ENCODE measurements around the gene USH2A.

Gene USH2A

DNA sequence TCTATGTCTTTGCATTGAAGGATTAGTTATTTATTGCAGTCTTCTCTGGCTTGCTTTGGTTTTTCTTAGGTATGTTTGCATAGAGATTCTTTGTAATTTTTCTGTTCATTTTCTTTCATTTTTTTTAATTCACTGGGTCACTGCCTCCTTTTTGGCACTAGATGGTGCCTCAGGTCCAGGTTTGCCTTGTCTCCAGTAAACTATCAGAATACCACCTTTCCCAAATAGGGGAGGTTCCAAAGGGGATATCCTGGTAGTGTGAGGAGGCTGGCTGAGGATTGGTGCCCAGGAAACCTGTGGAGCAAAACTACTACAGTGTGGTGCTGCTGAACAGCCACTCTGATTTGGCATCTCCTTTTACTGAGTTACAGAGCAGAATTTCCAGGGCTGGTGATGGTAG is 599.0 kb downstream of the USH2A start:
- in situ Hi-C loops (cut with HindIII; ENCODE audit: low sequenced_read_pairs), result no loop called here

DNA sequence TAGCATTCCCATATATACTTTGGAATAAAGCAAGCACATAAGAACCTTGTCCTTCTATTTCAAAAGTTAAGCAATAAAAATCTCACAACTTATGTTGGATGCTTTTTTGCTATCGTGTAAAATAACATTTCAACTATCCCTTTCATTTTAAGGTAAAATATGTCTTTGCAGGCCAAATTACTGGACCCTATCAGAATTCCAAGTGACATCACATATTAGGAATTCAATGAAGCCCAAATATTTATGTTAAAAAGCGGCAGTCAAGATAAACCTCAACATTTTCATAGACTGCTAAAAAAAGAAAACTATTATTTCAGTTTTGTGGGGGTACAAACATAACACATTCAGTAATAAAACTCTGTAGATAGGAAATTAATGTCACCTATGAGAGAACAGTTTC is 604.1 kb downstream of the USH2A start:
- in situ Hi-C loops (cut with HindIII; ENCODE audit: low sequenced_read_pairs), result no loop called here

DNA sequence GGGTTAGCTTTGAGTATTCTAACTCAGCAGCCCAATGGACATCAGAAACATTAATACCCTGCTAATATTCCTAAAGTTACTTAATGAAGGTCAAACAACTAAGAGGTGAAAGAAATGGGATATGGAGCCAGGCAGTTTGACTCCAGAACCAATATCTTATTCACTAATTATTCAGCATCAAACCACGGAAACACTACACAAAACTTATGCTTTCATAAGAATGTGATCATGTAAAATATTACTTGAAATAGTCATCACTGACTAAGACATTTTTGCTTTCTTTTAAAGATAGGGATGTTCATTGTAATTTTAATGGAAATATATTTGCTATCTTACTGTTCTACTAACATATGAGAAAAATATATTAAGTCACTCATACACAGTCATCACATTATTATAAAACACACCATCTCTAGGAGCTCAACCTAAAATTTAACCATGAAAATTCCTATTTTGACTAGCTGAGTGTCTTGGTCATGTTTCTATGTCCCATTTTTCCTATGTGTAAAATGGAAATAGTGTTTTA is 615.3 kb downstream of the USH2A start:
- in situ Hi-C loops (cut with HindIII; ENCODE audit: low sequenced_read_pairs), result no loop called here

DNA sequence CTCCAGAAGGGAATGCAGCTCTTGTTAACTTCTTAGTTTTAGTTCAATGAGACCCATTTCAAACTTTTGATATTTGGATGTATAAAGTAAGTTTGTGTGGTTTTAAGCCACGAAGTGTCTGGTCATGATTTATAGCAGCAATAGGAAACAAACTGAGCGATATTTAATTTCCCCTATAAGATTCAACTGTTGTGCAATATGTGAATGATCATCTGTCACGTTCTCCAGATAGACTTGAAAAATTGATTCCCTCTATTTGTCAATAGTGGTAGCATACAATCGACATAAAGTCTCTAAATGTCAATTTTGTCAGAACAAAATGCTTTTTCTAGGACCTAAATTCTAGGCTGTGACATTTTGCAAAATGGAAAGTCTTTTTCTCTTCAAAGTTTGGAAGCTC is 616.0 kb downstream of the USH2A start:
- in situ Hi-C loops (cut with HindIII; ENCODE audit: low sequenced_read_pairs), result no loop called here

DNA sequence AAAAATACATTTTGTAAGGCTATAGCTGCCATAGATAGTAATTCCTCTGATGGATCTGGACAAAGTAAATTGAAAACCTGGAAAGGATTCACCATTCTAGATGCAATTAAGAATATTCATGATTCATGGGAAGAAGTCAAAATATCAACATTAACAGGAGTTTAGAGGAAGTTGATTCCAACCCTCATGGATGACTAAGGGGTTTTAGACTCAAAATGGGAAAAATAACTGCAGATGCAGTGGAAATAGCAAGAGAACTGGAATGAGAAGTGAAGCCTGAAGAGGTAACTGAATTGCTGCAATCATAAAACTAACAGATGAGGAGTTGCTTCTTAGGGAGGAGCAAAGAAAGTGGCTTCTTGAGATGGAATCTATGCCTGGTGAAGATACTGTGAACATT is 625.4 kb downstream of the USH2A start:
- in situ Hi-C loops (cut with HindIII; ENCODE audit: low sequenced_read_pairs), result no loop called here

DNA sequence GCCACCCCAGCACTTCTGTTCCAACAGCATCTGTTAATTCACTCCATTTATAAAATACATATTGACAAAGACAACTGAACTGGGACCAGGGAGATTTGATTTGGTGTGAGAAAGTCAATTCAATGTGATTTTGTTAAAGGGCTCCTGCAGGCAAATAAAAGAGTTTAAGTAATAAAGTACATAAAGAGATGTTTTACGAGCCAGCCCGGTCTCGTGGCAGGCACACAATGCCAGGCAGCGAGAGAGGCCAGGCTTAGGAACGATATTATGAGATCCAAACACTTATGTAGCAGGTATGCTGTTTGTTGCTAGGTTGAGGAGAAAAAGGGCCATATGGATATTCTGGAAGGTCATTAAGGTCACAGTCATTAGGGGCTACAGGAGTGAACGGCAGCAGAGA is 629.1 kb downstream of the USH2A start:
- in situ Hi-C loops (cut with HindIII; ENCODE audit: low sequenced_read_pairs), result no loop called here

DNA sequence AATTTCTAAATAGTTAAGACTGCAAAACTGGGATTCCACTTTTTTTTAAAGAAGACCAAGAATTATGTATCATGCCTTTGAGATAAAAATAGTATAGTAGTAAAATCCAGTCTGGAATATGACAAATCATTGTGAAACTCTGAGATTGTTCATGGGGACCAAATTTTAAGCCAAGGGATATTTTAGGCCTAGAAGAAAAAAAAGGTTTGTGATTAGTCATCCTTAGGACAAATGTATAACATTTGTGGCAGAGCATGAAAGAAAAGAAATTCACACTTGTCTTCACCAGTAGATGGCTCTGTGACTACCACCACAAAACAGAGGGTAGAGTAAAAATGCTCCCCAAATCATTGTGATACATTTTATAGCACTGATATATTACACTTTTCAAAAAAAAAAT is 630.1 kb downstream of the USH2A start:
- in situ Hi-C loops (cut with HindIII; ENCODE audit: low sequenced_read_pairs), result no loop called here

DNA sequence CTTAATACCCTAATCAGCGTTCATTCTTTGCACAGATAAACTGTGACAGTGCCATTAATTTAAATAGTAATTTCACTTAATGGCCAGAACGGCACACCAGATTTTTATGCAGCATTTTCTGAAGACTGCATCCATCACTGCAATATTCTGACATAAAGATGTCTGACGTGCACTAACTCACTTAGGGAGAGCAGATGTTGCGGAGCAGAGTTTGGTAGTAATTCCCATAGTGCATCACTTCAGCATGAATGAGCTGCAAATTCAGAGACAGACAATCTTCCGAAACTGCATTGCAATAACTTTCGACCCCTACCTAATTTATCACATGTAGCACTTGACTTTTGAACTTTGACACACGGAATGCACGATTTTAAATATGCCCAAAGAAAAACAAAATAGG is 630.8 kb downstream of the USH2A start:
- in situ Hi-C loops (cut with HindIII; ENCODE audit: low sequenced_read_pairs), result no loop called here

DNA sequence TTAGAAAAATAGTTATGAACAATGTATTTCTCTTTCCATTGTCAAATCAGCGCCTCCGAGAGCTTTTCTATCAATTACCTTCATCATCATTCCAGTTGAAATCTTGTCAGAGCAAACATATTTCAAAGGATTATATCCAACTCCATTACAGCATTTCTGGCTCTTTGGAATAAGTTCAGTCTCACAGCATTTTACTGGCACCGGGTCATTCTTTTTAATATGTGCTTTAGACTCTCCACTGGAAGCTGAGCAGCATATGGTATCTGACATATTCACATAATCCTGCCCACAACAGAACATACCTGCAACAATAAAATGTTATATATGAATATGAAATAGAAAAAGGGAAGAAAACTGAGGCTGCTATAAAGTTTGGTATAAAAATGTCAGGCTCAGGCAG is 633.3 kb downstream of the USH2A start:
- in situ Hi-C loops (cut with HindIII; ENCODE audit: low sequenced_read_pairs), result no loop called here

DNA sequence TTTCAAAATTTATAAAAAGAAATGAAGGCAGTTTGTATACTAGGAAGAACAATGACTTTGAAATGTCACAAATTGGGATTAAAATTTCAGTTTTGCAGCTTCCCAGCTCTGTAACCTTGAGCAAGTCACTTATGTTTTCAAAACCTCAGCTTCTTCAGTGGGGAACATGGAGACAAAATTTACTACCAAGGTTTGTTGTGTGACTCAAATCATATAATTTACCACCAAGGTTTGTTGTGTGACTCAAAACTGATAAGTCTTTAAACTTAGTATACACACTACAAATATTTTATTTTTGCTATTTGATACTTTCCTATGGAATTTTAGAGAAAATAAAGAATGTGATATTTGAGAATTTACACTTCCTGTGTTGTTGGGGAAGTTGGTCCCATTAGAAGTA is 636.3 kb downstream of the USH2A start:
- in situ Hi-C loops (cut with HindIII; ENCODE audit: low sequenced_read_pairs), result no loop called here

DNA sequence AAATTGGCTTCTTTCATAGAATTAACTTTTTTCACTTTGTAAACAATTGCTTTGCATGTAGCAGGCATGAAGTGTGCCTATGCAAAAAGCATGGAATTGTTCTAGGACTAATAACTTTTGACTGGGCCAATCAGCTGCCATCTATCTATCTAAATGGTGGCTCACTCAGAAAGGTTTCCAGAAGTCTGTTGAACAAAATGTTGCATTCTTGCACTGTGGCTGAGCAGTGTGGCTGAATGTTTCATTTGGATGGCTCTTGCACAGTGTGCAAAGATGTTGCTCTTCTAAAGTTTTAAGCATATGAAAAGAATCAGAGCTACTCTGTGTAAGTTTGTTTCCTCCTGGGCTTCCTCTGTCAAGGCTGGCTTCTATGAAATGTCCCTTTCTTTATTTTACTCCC is 642.6 kb downstream of the USH2A start:
- in situ Hi-C loops (cut with HindIII; ENCODE audit: low sequenced_read_pairs), result no loop called here

DNA sequence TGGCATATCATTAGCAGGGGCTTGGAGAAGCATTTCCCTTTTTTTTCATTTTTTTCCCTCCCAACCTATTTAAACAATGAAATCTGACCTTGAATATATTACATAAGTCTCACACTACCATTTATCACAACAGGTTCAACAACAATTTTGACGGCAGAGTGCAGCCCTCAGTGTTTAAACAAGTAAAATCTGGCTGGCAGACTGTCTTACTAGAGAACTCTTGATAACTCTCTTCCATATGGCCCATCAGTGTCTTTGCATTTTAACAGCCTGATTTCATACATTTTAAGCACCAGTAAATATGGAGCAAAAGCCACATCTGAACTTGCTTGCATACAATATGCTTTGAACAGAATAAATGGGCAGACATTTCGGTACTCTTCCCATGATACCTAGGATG is 643.1 kb downstream of the USH2A start:
- in situ Hi-C loops (cut with HindIII; ENCODE audit: low sequenced_read_pairs), result no loop called here

DNA sequence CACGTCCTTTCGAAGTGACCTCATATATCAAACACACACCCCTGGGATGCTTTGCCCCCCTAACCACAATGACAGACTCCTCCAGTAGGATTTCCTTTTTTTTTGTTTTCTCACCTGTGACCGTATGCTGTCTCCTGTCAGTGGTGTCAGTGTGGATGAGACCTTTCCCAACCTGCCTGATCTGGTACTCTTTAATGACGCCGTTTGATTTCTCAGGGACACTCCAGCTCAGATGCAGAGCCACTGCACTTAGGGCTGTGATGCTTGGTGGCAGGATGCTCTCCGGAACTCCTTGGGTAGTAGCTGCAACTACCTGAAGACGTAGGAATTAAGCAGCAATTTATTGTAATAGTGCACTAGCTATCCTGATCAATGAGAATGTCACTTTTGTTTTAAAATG is 643.5 kb downstream of the USH2A start:
- in situ Hi-C loops (cut with HindIII; ENCODE audit: low sequenced_read_pairs), result no loop called here

DNA sequence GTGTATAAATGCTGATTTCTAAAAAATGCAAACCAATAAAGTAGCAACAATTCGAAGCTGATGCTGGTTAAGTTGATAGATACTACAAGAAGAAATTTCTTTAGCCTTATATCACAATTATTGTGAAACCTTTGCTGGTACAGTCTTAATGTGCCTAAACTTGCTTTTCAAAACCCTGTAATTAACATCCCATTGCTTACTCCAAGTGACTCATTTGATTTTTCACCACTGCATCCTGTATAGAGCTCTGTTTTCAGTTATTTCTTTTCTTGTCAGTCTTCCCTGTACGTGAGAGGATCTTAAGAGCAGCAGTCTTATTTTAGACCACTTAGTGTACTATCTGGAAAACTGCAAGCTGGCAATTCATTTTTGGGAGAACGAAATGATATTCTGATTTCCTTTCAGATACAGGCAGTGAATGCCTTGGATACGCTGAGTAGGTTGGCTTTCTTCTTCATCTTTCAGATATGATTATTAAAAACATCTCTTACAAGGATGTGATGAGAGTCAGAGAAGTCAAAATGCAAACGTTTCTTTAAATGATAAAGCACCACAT is 645.8 kb downstream of the USH2A start:
- in situ Hi-C loops (cut with HindIII; ENCODE audit: low sequenced_read_pairs), result no loop called here

DNA sequence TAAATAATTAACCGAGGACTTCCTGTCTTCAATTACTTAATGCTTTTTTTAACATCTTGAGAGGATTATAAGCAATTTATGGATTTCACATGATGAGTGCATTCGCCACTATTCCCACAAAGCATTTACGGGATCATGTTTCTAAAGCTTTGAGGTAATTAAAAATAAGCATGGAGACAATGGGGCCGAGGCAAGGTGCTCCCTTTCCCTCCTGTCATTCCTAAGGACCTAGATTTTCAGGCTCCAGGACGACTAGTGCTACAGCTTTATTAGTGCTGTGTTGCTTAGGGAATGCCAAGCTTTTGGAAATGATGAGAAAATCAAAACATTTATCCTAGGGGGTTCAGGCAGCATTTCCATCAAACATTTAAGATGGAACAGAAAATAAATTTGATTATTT is 646.9 kb downstream of the USH2A start:
- in situ Hi-C loops (cut with HindIII; ENCODE audit: low sequenced_read_pairs), result no loop called here

DNA sequence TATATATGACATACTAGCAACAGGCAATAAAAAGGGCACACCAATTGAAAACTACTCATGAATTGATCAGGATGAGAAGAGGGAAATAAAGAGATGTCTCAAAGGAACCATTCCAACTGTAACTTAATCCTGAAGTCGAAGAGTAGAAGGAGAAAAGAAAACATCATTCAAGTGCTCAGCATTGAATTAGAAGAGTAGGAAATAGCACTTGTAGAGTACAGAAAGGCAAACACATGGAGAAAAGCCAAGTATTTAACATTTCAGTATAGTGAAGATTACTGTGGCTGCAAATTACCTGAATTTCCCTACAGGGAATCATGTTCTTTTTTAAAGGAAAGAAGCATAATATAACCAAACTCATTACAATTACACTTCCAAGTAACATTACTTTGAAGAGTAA is 651.1 kb downstream of the USH2A start:
- in situ Hi-C loops (cut with HindIII; ENCODE audit: low sequenced_read_pairs), result no loop called here

DNA sequence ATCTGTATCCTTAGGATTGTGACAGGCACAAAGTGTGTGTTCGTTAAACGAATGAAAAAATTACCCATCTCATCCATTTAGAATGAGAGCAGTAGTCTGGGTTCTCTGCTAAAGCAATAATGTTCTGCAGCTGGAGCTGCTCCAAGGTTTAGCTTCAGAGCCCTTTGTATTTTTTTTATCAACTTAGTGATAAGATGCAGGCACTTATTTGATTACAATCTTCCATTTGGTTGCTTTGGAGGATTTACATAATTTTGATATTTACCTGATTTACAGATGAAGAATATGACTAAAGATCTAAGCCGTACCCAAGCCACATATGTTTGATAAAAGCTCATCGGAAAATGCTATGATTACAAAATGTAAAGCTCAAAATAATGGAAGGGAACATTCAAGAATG is 654.9 kb downstream of the USH2A start:
- in situ Hi-C loops (cut with HindIII; ENCODE audit: low sequenced_read_pairs), result no loop called here

DNA sequence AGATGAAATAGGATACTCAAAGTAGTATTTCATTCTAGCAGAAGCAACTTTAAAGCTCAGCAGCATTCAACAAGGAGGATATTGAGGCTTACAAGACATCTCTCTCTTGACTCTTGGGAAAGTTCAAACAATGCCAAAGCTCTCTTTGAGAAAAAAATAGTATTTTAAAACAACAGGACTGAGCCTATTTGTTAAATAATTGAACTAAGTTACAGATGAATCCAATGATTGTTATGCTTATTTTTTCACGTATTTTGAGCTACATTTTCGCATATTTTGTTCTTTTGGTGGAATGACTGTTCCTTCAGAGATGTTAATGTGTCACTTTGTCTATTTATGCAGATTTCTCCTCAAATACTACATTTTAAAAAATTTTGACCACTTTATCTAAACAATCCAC is 655.5 kb downstream of the USH2A start:
- in situ Hi-C loops (cut with HindIII; ENCODE audit: low sequenced_read_pairs), result no loop called here

DNA sequence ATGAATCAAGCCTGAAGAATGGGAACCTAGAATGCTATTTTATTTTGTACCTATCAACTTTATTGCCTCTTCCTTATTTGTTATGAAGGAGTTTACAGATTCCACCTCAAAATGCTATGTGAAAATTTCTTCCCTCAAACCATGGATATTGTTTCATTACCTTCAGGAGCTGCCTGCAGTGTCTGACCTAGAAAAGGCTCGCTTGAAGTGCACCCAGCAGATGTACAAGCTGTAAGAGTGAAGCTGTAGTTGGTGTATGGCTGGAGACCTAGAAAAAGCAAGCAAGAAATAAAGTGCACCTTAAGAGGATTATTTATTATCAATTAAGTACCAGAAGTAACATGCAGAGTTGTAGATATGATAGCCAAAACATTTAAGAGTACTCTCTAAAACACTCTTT is 656.7 kb downstream of the USH2A start:
- in situ Hi-C loops (cut with HindIII; ENCODE audit: low sequenced_read_pairs), result no loop called here

DNA sequence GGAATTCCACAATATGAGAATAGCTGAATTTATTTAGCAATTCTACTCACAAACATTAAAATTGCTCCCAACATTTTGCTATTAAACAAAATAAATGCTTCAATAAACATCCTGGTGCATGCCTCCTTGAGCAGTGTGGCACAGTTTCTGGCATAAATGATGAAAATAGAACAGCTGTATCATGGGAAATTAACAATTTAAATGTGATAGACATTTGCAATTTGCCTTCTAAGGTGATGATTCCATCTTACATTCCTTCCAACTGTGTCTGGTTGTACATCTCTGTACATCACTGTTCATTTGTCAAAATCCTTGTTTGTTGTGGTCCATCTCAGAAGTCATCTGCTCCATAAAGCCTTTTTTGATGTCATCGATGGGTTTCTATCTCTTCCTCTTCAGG is 657.4 kb downstream of the USH2A start:
- in situ Hi-C loops (cut with HindIII; ENCODE audit: low sequenced_read_pairs), result no loop called here

DNA sequence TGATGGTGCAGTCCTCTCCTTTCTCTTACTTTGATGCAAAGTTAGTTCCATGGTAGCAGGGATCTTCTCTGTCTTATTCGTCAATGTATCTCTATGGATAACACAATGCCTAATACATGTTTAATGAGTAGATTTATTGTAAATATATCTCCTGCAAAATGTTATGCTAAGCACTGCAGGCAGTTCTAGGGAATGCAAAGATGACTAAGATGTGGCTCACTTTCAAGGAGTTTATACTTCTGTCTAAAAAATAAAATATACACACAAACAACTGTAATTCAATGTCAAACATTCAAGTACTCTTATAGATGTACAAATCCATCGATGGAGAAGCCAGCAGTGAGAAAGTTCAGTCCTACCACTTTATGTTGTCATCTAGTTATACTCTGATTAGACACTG is 661.8 kb downstream of the USH2A start:
- in situ Hi-C loops (cut with HindIII; ENCODE audit: low sequenced_read_pairs), result no loop called here

DNA sequence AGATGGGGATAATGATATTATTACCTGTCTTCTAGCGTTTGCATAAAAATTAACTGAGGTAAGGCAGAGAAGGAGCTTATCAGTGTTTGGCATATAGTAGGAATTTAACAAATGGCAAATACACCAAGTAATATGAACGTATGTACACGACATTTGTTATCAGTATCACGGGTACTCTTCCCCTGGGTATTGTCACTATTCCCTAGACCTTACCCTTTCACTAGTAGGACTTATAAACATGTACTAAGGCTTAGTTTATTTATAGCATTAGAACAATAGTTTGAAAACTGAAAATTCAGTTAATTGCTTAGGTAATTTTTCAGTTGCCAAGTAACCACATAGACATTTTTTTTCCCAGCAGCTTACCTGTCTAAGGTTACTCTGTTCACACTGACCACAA is 669.1 kb downstream of the USH2A start:
- in situ Hi-C loops (cut with HindIII; ENCODE audit: low sequenced_read_pairs), result no loop called here

DNA sequence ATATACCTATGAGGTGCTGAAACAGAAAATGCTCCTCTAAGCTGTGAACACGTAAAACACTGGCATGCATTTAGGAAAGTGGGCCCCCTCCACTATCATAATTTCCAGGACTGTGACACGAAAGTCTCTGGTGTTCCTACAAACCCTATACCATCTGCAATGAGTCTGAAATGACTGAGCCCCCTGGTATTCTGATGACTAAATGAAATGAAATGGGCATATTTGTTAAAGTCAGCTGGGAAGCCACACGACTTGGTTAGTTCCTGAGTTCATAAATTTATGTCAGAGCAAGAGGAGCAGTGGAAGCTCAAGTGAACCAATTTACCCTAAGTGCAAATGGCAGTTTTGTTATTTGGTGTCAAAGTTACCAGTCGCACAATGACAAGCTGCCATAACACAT is 673.8 kb downstream of the USH2A start:
- in situ Hi-C loops (cut with HindIII; ENCODE audit: low sequenced_read_pairs), result no loop called here

DNA sequence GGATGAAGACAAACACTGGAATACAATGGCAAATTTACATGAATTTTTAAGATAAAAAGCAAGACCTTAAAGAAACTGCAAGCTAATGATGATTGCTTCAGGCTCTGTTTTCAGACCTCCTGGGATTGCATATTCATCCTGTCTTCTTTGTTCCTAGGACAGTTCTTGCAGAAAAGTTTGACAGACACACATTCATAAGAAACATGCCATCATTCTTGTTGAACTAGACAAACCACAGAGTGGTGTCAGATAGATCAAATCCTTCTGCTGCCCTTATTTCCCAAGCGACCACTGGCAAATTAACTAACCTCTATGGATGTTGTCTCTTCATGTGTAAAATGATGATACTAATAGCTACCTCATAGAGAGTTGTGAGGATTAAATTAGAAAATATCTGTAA is 674.8 kb downstream of the USH2A start:
- in situ Hi-C loops (cut with HindIII; ENCODE audit: low sequenced_read_pairs), result no loop called here
